ENCODE results near the gene ZBTB18.

DNA sequence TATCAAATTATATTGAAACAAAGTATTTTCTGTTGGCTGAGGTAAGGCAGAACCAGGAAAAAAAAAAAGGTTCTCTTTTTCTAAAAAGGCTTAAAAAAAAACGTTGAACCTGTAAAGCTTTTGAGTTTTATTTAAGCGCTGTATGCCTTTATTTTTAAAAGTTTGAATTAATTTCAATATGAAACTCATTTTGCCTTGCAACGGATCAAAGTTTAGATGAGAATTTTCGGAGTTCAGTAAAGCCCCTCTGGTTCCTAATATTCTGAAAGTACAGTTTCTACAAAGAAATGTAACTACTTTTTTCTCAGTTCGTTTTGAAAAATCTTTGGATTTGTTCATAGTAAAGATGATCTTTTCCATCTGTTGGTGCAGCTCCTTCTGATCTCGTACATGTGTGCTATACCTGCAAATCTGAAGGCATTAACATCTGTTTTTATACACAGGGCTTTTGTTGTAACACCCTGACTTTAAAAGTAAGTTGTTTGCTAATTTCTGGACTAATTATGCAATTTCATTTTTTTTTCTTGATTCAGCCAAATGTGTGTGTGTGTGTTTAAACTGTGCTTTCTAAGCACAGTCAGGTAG lies 1.7 kb downstream of the ZBTB18 start:
- TF ChIP-seq, protein P1, sequence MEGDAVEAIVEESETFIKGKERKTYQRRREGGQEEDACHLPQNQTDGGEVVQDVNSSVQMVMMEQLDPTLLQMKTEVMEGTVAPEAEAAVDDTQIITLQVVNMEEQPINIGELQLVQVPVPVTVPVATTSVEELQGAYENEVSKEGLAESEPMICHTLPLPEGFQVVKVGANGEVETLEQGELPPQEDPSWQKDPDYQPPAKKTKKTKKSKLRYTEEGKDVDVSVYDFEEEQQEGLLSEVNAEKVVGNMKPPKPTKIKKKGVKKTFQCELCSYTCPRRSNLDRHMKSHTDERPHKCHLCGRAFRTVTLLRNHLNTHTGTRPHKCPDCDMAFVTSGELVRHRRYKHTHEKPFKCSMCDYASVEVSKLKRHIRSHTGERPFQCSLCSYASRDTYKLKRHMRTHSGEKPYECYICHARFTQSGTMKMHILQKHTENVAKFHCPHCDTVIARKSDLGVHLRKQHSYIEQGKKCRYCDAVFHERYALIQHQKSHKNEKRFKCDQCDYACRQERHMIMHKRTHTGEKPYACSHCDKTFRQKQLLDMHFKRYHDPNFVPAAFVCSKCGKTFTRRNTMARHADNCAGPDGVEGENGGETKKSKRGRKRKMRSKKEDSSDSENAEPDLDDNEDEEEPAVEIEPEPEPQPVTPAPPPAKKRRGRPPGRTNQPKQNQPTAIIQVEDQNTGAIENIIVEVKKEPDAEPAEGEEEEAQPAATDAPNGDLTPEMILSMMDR (IDR thresholded peaks at IDR 0.05), result no peak
- TF ChIP-seq POLR2A (IDR thresholded peaks at IDR 0.05), result no peak
